22Rv1 (cell line): ENCODE results near the gene FAM222A.
"Not testable (repeated sequence)": the region's sequence is repeated elsewhere in the genome, so short reads cannot be mapped to it uniquely, and the experiment has no call there.

Source experiments
- H3K27ac ChIP-seq: fragments of 450-650 bp; 2 replicates; pipeline ENCODE4 v1.5.1; 2017
- CTCF ChIP-seq: fragments of 450-650 bp; IDR thresholded peaks from 2 replicates; pipeline ENCODE4 v1.5.1; 2017; ENCODE audit warnings: mild to moderate bottlenecking
- ZFX ChIP-seq: fragments of 450-650 bp; IDR thresholded peaks from 2 replicates; pipeline ENCODE4 v1.6.1; 2017; ENCODE audit warnings: antibody characterized with exemption, borderline replicate concordance

FAM222A gene

DNA sequence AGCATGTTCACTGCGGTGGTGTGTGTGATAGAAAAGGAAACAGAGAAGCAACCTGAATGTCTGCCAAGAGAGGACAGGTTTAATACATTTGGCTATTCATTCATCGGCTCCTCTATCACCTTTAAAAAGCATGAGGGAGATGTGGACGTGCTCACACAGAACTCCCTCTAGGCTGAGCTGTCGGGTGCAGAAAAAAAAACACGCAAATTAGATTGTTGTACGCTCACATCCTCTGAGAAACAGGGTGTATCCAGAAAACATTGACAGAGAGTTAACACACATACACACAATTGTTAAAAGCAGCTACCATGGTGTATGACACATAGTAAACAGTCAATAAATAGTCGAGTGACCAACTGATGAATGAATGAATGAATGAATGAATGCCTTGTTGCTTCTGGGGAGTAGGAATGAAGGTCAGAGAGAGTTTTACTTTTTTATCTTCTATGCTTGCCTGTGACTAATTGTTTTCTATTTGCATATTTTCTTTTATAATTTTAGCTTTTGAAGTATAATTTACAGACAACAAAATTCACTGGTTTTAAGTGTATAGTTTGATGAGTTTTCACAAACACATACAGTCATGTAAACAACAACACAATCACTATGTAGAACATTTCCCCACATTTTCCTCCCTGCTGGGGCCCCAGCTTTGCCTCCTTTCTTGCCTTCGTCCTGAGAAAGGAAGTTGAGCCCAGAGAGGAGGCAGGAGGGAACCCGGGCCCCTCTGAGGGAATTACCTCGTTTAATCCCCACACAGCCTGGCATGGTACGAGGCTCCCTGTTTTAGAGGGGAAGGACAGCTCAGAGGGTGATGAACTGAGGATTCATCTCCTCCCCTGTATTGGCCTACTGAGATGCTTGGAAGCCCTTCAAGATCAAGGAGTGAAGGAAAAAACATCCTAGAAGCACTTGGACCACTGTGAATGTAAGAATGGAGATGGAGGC, 19.7 kb upstream of the FAM222A start:
- TF ChIP-seq ZFX (no peak), CTCF (no peak)
- H3K27ac ChIP-seq: no peak overlapping the region

DNA sequence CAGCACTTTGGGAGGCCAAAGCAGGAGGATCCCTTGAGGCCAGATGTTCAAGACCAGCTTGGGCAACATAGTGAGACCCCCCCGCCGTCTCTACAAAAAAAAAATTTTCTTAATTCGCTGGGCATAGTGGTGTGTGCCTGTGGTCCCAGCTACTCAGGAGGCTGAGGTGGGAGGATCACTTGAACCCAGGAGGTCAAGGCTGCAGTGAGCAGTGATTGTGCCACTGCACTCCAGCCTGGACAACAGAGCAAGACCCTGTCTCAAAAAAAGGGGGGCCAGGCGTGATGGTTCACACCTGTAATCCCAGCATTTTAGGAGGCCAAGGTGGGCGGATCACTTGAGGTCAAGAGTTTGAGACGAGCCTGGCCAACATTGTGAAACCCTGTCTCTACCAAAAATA, 19.0 kb upstream of the FAM222A start:
- H3K27ac ChIP-seq: not testable (repeated sequence)

GRCh38 chr12:109695416-109695815, 18.2 kb upstream of the FAM222A start:
- TF ChIP-seq CTCF (no peak), ZFX (no peak)
- H3K27ac ChIP-seq: peak overlapping the region; percentile 40; the same call in 1 of the 2 replicates

DNA sequence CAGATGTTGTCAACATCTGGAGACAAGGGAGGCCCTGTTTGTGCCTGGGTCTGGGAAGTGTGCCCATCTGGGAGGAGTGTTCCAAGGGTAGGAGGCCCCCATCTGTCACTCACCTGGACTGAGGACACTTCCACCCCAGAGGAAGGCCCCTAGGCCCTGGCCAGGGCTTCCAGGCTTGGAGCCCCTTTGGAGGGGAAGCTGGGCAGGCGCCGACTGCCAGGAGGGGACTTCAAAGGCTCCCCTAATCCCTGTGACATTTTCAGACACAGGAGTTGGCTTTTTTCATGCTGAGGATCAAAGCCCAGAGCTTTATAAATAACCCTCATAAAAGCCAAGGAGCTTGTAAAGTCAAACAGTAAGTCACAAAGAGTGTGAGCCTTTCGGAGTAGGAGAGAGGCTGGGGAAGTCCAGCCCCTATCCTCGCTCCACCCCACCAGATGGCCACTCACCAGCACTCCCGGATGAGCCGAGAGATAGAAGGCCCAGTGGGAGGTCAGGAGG, 17.6 kb upstream of the FAM222A start:
- TF ChIP-seq ZFX (no peak), CTCF (no peak)
- peak overlapping the region; percentile 40; the same call in 1 of the 2 replicates for H3K27ac ChIP-seq

- TF ChIP-seq ZFX: no peak
- no peak for TF ChIP-seq CTCF
- H3K27ac ChIP-seq: 0 out of 2 replicates have a peak overlapping the region, but pooled peaks have one; percentile 40
Observed at GRCh38 chr12:109696485-109697269, 16.9 kb upstream of the FAM222A start.

DNA sequence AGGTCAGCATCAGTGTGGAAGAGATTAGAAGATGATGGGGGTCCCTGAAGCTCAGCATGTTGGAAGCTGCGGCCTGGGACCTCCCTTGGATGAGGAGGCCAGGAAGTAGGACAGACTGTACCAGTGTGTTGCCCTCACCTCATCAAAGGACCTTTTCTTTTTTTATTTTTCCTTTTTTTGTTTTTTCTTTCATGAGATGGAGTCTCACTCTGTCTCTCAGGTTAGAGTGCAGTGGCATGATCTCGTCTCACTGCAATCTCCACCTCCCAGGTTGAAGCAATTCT, 16.4 kb upstream of the FAM222A start:
- no peak overlapping the region for H3K27ac ChIP-seq
- TF ChIP-seq ZFX (no peak), CTCF (no peak)

DNA sequence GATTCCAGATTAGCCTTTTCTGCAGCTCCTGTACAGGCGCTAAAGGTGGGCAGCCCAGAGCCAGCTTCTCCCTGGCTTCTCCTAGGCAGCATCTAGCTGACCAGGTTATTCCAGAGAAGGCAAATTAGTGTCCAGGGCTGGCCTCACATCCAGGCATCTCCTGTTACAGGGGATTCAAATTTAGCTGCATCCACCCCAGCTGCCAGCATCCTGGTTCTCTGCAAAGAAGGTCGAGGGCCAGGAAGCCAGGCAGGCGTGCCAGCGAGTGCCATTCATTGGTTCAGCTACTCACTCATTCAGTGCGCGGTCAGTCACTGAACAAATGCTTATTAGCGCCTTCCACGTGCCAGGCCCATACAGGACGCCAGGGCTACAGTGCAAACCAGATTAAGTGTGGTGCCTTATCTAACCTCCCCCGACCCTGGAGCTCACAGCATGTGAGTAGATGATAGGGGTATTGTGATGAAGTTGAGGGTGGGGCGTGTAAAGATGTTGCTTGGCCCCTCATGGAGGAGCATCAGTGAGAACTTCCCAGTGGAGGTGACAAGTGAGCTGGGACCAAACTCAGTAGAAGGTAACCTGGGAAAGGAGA, 15.7 kb upstream of the FAM222A start:
- H3K27ac ChIP-seq: no peak overlapping the region
- TF ChIP-seq ZFX (no peak), CTCF (no peak)
